Measurements from ENCODE around the gene AUTS2. TPM values are rescaled to one million over a fixed set of nuclear protein-coding genes. Genes with fewer than 3 reads are reported as not detected.
"Not testable (repeated sequence)": the region's sequence is repeated elsewhere in the genome, so short reads cannot be mapped to it uniquely, and the experiment has no call there.

The AUTS2 gene
- polyA plus RNA-seq, 6 donors from 2014 or later, result 8.8 to 28.0 (median 20.9) TPM

DNA sequence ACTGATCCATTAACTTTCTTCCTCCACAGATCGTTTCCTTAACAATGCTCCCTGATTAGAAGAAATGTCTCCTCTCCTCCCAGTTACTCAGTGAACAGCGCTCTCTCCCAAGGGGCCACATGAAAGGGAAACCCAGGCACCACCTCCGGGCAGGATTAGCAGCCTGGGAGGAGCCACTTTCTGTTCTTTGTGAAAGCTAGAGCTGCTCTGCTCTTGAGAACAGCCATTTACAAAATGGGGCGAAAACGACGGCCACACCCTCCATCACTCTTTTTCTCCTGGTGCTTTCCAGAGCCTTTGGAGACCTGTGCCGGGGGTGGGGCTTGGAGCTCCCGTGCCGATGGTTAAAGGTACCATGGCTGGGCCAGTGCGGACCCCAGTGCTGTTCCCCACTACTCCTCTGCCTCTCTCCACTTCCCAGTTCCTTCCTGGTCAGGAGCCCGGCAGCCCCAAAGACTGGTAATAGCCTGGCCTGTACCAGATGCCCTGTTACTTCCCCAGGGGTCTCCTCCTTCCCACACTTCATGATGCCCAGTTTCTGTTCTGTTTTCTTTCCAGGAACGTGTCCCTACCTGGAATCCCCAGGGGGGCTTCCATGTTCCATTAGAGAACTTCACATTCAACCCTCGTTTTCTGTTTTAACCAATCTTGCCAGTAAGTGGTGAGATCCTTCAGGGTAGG is 1130.7 kb downstream of the AUTS2 start:
- H3K36me3 Mint-ChIP-seq, result peaks cover 5 to 7% of the 10 kb centered on the region in 2 donors
- DNase-seq, result no peak
- H3K27ac Mint-ChIP-seq, result no peak overlapping the region
- no peak for ATAC-seq (ENCODE audit: low read depth in 2 of 2)
- no peak overlapping the region for H3K4me3 Mint-ChIP-seq
- peaks cover 0 to 10% (median 4%) of the 10 kb centered on the region in 7 donors for H3K9me3 Mint-ChIP-seq
- no peaks in the 10 kb centered on the region for H3K27me3 Mint-ChIP-seq
- H3K4me1 Mint-ChIP-seq, result peaks cover 0 to 5% (median 0%) of the 10 kb centered on the region in 3 donors

GRCh38 chr7:70729553-70730157 is 1131.4 kb downstream of the AUTS2 start:
- peak overlapping the region in 1 of 6 donors; percentile 47 for H3K27ac Mint-ChIP-seq
- not testable (repeated sequence) for DNase-seq; H3K4me1 Mint-ChIP-seq; H3K4me3 Mint-ChIP-seq; H3K27me3 Mint-ChIP-seq; ATAC-seq (ENCODE audit: low read depth in 2 of 2); H3K9me3 Mint-ChIP-seq; H3K36me3 Mint-ChIP-seq

GRCh38 chr7:70730451-70731110 is 1132.3 kb downstream of the AUTS2 start:
- DNase-seq (no peak), ATAC-seq (ENCODE audit: low read depth in 2 of 2) (no peak)
- Mint-ChIP-seq H3K27me3 (no peaks in the 10 kb centered on the region), H3K9me3 (peaks cover 0 to 10% (median 4%) of the 10 kb centered on the region in 7 donors), H3K4me3 (no peak overlapping the region), H3K4me1 (peaks cover 0 to 12% (median 0%) of the 10 kb centered on the region in 3 donors), H3K36me3 (peaks cover 5 to 7% of the 10 kb centered on the region in 2 donors), H3K27ac (peak overlapping the region in 1 of 6 donors; percentile 33)

DNA sequence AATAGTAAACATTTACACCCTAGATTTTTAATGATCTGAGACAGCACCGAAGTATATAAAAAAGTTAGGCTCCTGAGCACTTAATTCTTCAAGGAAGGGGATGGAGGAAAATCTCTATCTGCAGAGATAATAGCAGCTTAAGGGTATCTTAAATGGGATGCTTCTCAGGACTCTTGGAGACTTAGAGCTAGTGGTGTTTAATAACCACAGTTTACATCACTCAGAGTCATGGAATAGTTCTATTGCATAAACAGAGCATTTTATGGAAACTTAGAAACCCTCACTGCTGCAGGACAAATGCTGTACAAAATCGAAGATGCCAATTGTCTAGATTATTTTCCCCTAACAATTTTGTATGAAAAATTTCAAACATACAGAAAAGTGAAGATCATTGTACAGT is 1134.8 kb downstream of the AUTS2 start:
- no peak overlapping the region for H3K4me3 Mint-ChIP-seq
- no peaks in the 10 kb centered on the region for H3K27me3 Mint-ChIP-seq
- DNase-seq (no peak), ATAC-seq (ENCODE audit: low read depth in 2 of 2) (no peak)
- peaks cover 0 to 10% (median 4%) of the 10 kb centered on the region in 7 donors for H3K9me3 Mint-ChIP-seq
- peak overlapping the region in 2 of 6 donors; percentile 10 to 79 for H3K27ac Mint-ChIP-seq
- H3K36me3 Mint-ChIP-seq, result peaks cover 5 to 7% of the 10 kb centered on the region in 2 donors
- H3K4me1 Mint-ChIP-seq, result peaks cover 8 to 32% (median 11%) of the 10 kb centered on the region in 3 donors

GRCh38 chr7:70734411-70734810 is 1136.1 kb downstream of the AUTS2 start:
- H3K36me3 Mint-ChIP-seq, result peaks cover 5 to 7% of the 10 kb centered on the region in 2 donors
- ATAC-seq (ENCODE audit: low read depth in 2 of 2) (no peak), DNase-seq (no peak)
- H3K27ac Mint-ChIP-seq, result peak overlapping the region in 1 of 6 donors; percentile 56
- H3K4me1 Mint-ChIP-seq, result peaks cover 15 to 42% (median 15%) of the 10 kb centered on the region in 3 donors
- H3K9me3 Mint-ChIP-seq, result peaks cover 0 to 10% (median 4%) of the 10 kb centered on the region in 7 donors
- no peak overlapping the region for H3K4me3 Mint-ChIP-seq
- H3K27me3 Mint-ChIP-seq, result no peaks in the 10 kb centered on the region

- H3K27ac Mint-ChIP-seq, result peak overlapping the region in 1 of 6 donors; percentile 35
- H3K4me1 Mint-ChIP-seq, result peaks cover 19 to 48% (median 20%) of the 10 kb centered on the region in 3 donors
- no peak for DNase-seq
- H3K36me3 Mint-ChIP-seq, result peaks cover 3 to 4% of the 10 kb centered on the region in 2 donors
- H3K4me3 Mint-ChIP-seq, result no peak overlapping the region
- no peaks in the 10 kb centered on the region for H3K27me3 Mint-ChIP-seq
- ATAC-seq (ENCODE audit: low read depth in 2 of 2), result no peak
- H3K9me3 Mint-ChIP-seq, result peaks cover 0 to 7% (median 1%) of the 10 kb centered on the region in 7 donors
These were observed 1137.0 kb downstream of the AUTS2 start for GRCh38 chr7:70735313-70735712.

DNA sequence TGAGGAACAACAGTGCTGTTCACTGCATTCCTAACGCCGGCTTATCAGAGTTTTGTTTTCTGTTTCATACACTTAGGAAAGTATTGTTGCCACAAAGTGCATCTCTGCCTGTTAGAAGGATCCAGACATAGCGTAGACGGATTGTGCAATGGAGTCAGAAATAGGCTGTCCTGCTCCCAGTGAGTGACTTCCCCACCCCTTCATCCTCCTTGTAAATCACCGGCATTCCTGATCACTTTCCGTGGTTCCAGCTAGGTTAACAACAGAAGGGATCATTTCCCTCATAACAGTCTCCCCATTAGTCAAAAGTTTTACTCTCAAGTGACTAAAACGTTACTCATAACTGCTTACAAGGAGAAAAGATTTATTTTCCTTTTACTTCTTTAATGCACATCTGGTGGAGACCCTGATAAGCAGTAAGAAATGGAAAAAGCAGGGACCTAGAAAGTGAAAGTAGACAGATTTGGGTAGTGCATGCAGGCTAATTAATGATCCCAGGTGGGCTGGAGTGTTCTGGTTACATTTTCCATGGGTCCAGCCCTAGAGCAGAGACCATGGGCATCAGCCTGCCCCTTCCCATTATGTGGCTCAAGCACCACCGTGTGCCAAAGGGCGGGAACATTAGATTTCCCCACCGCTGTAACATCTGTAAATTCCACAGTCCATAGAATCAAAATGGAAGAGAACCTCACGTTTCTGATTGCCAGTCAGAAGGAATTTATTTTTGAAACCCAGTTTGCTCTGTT is 1138.6 kb downstream of the AUTS2 start:
- H3K4me1 Mint-ChIP-seq, result peaks cover 19 to 48% (median 20%) of the 10 kb centered on the region in 3 donors
- peak overlapping the region in 2 of 6 donors; percentile 61 to 87 for H3K27ac Mint-ChIP-seq
- no peaks in the 10 kb centered on the region for H3K27me3 Mint-ChIP-seq
- ATAC-seq (ENCODE audit: low read depth in 2 of 2) (no peak), DNase-seq (no peak)
- H3K4me3 Mint-ChIP-seq, result peak overlapping the region in 2 of 8 donors; percentile 42 to 70
- no peaks in the 10 kb centered on the region for H3K36me3 Mint-ChIP-seq
- H3K9me3 Mint-ChIP-seq, result no peaks in the 10 kb centered on the region

DNA sequence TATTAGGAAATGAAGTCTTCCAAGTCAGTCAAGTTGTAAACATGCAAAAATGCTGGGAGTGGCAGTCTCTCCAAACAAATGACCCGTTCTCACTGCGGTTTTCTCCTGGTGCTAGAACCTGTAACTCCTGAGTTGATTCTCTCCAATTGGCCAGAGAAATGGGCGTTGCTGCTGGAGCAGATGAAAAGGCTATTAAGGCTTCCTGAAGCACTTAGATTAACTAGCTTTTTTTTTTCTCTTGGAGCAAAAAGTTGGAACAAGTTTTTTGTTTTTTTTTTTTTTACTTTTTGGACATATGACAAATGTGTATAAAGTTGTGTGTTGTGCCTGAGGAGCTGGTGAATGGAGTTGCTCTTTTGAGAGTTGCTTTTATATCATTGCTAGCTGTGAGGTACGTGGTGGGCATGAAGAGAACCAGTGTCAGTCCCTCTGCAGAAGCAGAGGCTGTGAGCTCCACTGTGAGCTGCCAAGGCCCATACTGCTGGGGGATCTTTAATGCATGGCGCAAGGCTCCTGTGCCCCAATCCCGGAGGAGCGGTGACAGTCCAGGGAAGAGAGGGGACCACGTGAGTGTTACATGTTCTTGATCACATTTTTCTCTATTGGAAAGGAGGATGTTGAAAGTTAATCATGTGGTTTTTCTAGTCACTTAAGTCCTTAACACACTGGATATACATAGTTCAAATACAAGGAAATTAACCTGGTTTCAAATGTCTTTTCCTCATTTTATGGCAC is 1140.0 kb downstream of the AUTS2 start:
- no peak for ATAC-seq (ENCODE audit: low read depth in 2 of 2)
- peaks cover 19 to 43% (median 20%) of the 10 kb centered on the region in 3 donors for H3K4me1 Mint-ChIP-seq

GRCh38 chr7:70739646-70740210 is 1141.5 kb downstream of the AUTS2 start:
- DNase-seq (no peak), ATAC-seq (ENCODE audit: low read depth in 2 of 2) (no peak)
- Mint-ChIP-seq H3K27ac (peak overlapping the region in 3 of 6 donors; percentile 18 to 66 (median 42)), H3K4me1 (peaks cover 19 to 43% (median 20%) of the 10 kb centered on the region in 3 donors), H3K4me3 (peak overlapping the region in 1 of 8 donors; percentile 31), H3K36me3 (no peaks in the 10 kb centered on the region), H3K9me3 (no peaks in the 10 kb centered on the region), H3K27me3 (no peaks in the 10 kb centered on the region)

More for the DNA sequence above, 1140.0 kb downstream of the AUTS2 start:
- no peaks in the 10 kb centered on the region for H3K9me3 Mint-ChIP-seq
- H3K36me3 Mint-ChIP-seq, result no peaks in the 10 kb centered on the region
- DNase-seq, result no peak
- no peak overlapping the region for H3K4me3 Mint-ChIP-seq
- H3K27me3 Mint-ChIP-seq, result no peaks in the 10 kb centered on the region
- peak overlapping the region in 1 of 6 donors; percentile 19 for H3K27ac Mint-ChIP-seq

- ATAC-seq (ENCODE audit: low read depth in 2 of 2) (no peak), DNase-seq (no peak)
- Mint-ChIP-seq H3K4me3 (no peak overlapping the region), H3K36me3 (peaks cover 0 to 4% of the 10 kb centered on the region in 2 donors), H3K9me3 (no peaks in the 10 kb centered on the region), H3K4me1 (peaks cover 14 to 30% (median 23%) of the 10 kb centered on the region in 3 donors), H3K27me3 (no peaks in the 10 kb centered on the region), H3K27ac (no peak overlapping the region)
These were observed 1143.4 kb downstream of the AUTS2 start for GRCh38 chr7:70741666-70742065.

DNA sequence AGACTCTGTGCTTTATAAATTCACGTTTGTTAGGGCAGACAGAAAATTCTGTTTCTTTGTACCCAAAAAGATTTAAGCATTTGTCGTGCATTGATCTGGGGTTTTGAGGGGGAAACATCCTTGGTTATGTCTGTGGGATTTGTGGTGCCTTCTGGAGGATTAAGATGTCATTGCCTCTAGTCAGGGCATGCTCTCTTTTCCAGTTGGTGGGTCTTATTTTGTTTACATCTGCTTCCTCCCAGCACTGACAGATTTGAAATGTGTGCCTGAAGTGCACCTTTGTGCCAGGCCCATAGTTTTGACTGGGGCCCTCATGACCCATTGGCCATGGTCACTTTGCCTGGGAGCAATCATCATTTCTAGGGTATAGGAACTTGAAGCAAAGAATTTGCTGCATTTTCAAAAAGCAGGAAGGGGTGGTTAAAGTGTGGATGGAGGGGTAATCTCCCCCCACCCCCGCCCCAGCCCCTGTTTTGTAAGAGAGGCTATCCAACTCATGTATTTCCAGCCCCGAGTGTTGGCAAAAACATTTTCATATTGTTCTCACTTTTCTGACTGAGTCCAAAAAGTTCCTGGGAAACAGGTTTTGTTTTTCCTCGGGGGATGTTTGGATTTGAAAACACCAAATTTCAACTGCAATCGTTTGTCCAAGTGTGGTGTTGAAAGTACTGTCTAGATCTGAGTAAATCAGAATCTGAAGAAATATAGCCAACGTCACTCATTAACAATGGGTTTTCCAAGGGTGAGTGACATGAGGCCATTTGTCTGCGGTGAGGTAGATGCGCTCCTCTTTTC is 1145.5 kb downstream of the AUTS2 start:
- Mint-ChIP-seq H3K4me1 (peaks cover 9 to 18% (median 13%) of the 10 kb centered on the region in 3 donors), H3K27ac (no peak overlapping the region), H3K9me3 (no peaks in the 10 kb centered on the region), H3K4me3 (no peak overlapping the region), H3K36me3 (peaks cover 0 to 4% of the 10 kb centered on the region in 2 donors), H3K27me3 (no peaks in the 10 kb centered on the region)
- ATAC-seq (ENCODE audit: low read depth in 2 of 2) (no peak), DNase-seq (no peak)

DNA sequence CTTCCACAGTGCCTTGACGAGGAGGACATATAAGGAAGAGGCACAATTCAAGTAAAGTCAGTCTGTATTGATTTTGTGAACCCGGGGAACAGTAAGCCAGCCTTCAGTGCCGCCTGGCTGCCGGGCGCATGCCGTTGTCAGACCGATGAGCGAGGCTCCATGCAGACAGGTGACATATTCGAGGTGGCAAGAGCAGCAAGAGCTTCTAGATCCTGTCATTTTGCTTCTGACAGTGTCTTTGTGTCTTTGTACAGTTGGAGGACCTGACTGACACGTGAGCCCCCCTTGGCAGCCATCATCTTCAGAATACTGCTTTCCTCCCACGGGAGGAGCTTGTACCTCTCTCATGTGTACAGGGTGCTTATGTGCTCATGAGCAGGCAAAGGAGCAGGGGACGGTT is 1146.2 kb downstream of the AUTS2 start:
- Mint-ChIP-seq H3K36me3 (peaks cover 0 to 4% of the 10 kb centered on the region in 2 donors), H3K9me3 (no peaks in the 10 kb centered on the region), H3K27me3 (no peaks in the 10 kb centered on the region), H3K4me3 (no peak overlapping the region), H3K27ac (no peak overlapping the region), H3K4me1 (peaks cover 4 to 11% (median 8%) of the 10 kb centered on the region in 3 donors)
- ATAC-seq (ENCODE audit: low read depth in 2 of 2), result no peak
- DNase-seq, result no peak

Data from naive B cell (primary cell).